HG02943 (cell line): ENCODE data around the gene ANKS1B.

Experiments
- ATAC-seq: cut with Tn5 transposase; IDR thresholded peaks from one replicate; pipeline ENCODE4 v1.9.1; 2021; ENCODE audit warnings: mild to moderate bottlenecking, low read depth, moderate library complexity; ENCODE audit not compliant: unreplicated experiment

Gene ANKS1B

DNA sequence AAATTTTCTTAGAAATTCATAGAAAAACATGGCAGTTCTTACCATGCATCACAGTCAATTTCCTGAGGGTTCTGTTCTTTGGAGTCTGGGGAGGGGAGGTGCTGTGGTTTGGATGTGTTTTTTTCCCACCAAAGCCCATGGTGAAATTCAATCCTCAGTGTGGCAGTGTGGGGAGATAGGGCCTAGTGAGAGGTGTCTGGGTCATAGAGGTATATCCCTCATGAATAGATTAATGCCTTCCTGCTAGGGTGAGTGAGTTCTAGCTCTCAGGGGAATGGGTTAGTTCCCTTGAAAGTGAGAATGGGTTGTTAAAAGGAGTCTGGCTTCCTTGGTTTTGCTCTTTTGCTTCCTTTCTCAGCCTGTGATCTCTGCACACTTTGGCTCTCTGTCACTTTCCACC is 1061.9 kb downstream of the ANKS1B start:
- ATAC-seq: no peak

DNA sequence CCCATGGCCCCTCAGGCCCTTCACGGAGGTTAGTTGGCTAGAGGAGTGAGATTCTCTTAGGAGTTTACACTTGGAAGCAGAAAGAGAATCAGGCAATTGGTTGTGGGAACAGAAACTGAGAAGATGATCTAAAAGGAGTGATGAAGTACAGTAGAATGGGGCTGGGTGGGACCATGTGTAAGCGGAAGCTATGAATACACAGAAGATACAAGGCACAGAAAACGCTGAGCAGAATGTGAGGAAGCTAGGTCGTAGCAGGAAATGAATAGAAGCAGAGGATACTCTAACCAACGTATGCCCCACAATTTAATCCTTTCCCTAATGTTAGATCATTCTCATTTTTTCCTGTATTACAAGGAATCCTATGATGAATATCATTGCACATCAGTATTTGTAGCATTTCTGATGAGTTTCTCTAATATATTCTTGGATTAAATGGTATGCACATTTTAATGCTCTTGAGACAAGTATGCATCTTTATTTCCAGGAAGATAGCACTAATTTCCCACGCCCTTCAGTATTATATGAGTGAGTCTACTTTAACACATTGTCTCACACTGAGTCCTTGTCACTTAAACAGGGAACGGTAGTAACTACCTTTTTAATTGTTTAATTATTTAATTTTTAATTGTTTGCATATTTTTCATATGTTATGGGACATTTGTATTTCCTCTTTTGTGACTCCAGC is 1066.4 kb downstream of the ANKS1B start:
- ATAC-seq: no peak

DNA sequence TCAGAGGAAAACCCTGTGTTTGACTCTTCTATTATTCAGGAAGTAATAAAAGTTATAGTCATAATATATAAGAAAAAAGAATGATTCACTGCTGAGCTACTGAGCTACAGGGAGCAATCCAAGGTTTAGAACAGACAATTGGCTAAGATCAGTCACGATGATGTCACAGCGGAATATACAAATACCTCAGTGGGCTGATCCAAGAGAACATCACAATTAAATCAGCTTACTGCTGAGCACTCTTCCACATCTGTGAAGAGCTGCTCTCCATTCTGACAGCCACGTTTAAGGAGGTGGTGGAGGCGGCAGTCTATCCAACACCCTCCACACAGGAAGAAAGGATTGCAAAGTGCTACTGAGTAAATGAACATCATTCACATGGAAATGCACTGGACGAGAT is 1068.6 kb downstream of the ANKS1B start:
- no peak for ATAC-seq

DNA sequence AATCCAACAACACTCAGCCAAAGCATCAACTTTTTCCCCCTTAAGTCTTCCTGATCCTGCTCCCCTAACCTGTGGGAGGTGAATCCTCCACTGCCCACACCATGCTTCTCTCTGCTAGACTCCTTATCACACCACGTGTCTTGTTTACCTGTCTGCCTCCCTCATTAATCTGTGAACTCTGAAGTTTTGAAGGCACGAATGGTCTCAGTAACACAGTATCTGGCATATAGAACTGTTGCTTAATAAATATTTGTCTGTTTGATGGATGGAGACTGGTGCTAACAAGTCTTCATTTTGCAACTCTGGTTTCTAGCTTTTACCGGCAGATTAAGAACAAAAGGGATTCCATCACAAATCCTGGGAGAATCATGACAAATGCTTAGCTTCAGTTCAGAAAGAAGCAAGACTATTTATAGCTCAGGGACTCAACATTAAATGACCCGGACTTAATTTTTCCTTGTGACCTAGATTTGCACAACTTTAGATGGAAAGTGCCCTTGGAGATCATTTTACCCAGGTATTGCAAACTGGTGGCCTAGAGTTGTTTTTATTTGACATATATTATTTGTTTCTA is 1072.2 kb downstream of the ANKS1B start:
- no peak for ATAC-seq

DNA sequence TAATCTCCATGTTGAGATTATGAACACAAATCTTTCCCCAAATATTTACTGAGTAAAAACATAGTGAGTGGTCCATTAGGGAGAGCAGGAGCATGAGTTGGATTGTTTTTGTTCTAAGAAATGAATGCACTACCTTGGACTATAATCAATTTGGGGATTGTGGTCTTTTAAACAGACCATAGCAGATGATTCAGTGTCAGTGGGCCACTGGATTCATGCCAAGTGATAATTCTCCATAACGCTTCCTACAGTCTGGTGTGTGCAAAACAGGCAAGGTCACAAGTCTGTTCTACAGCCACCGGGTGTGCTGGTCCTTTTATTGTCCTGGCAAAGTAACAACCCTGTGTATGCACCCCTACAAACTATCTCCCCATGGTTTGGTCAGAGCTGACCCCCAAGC is 1073.3 kb downstream of the ANKS1B start:
- no peak for ATAC-seq

DNA sequence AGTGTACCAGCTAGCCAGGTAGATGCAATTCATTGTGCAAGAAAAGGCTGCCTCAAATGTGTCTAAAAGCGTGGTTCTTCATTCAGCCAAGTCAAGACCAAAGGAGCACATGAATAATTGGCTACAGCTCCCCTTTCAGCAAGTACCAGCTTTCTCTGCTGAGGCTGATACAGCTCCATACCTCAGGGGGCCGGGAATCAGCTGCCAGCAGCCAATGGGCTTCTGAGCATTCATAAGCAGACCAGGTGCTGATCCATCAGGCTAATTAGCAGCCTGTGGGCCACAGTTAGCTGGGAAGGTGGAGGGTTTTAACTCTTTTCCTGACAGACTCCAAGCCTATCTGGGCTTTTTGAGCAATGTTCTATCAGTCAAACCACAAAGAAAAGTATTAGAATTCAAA is 1075.0 kb downstream of the ANKS1B start:
- ATAC-seq: no peak

DNA sequence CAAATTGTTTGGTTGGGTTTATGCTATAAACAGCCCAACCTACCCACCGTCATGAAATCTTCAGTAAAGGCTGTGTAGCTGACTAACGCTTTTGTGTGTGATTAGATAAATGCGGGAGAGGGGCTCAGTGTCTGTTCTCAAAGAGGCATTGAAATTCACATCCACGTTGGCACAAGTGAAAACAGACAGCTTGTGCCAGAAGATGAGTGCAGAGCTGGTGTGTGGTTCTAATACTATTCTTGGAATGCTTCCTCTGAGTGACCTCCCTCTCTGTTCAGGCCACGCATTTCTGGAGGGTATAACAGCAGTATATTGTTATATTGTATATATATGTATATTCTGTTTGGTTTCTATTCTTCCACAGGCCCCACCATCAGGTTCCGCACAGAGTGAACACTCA is 1075.9 kb downstream of the ANKS1B start:
- ATAC-seq: no peak

DNA sequence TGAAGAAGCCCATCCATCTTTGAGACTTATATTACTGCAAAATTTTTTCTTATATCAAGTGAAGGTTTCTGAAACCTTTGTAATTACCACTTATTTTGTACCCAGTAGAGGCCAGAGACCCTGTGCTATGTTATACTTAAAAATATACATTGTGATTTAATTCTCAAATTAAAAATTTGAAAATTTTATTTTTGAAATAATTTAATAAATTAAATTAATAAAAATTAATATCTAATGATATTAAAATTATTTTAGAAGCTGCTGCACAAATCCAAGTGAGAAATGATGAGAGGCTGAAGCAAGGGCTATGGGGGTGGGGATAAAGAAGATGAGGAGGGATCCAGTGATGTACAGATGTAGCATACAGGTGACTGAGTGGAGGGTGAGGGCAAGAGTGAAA is 1080.9 kb downstream of the ANKS1B start:
- no peak for ATAC-seq

DNA sequence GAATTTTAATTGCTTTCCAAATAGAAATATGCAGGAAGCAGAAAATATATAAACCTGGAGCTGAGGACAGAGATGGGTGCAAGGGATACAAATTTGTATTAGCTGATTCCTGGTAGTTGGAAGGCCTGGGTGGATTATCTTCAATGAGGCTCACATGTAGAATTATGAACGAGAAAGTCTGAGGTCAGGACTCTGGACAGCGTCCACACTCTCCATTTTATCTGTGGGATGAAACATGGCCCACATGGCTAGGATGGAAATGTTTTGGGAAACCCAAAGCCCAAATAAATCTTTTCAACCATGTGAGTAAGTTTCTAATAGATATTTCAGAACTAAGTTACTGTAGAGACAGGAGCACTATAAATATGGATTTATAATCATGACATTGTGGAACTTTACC is 1083.5 kb downstream of the ANKS1B start:
- ATAC-seq: no peak

DNA sequence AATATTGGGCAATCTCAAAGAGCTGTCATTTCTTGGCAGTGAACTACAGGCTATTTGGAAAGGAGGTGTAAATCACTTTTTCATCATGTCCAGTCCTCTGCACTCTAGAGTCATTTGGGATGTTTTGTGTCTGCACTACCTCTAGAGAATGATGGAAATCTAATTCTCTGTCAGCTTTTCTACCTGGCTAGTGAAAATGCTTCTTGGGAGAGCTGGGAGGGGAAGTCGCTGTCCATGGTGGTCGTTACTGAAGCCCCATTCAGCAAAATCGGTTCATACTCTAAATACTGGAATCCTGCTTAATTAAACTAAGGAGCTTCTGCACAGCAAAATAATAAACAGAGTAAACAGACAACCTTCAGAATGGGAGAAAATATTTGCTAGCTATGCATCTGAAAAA is 1087.8 kb downstream of the ANKS1B start:
- no peak for ATAC-seq

DNA sequence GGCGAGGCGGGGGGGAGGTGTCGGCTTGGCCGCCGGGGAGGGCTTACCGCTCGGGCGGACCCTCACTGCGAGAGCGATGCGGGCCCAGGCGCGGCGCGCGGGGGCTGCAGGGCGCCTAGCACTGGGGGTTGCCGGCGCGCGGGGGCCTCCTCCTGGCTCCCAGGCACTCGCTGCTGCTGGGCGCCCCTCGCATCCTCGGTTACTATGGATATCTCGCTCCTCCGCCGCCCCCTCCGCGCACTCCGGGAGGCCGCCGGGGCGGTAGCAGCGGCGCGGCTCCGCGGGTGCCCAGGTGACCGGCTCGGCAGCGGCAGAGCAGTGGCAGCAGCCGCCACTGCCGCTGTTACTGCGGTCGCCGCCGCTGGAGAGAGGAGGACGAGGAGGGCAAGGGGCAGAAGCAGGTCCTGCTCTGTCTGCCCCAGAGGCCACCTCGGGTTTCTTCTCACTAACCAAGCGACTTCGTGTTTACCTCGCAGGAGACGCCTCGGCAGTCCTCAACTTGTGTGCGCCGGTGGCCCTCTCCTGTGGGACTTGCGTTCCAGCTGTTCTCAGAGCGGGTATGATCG is 1089.6 kb downstream of the ANKS1B start:
- no peak for ATAC-seq

DNA sequence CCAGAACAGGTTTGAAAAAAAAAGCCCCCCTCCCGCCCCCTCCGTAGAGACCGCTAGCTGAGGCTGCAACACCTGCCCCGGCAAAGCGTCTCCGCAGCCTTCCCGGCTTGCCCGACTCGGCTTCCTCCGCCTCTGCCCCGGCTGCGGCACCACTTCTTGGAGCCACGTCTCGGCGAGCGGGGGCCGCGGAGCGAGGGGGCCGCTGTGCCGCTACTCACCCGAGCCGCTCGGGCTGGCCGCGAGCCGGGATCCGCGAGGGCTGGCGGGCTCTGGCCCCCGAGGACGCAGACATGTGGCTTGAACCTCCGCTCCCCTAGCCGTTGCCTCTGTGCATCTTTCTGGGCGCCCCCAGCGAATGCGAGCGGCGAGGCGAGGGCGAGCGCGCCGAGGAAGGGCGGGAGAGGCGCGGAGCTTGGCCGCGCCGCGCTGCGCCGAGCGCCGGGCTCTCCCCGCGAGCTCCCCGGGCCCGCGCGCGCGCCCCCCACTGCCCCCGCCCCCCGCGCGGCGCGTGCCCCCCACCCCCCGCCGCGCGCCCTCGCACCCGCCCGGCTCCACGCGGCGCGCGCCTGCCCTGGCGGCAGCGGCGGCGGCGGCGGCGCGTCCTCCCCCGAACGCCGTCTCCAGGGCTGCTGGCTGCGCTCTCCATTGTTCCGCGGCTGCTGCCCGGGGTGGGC is 1090.2 kb downstream of the ANKS1B start:
- ATAC-seq: no peak

DNA sequence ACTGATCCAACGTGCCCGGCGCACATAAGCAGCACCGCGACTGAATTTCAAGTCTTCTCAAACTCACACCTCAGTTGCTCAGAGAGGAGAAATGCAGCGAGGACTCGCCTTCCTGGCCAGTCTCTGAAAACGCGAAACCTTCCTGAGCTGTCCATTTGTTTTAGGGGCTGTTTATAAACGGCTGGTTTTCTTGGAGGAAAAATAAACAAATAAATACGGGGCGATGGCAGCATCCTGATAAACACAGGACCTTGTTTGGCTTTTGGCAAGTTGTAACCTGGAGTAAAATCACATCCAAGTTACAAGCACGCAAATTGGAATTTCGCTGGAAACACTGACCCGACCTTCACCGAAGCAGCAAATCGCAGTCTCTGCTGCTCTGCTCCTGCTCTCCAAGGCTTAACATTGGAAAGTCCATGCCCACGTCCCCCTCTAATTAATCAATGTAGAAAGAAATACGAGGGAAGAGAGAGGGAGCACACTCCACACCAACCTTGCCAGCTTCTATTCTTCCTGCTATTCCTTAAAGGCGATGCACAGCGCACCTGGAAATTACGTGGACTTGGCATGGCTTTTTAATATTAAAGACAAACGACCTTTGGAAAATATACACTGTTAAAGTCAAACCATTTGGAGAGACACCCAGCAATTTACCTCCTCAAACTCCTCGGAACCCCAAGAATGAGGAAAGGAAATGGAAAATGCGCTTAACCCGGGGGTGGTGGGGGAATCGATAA is 1090.9 kb downstream of the ANKS1B start:
- no peak for ATAC-seq

DNA sequence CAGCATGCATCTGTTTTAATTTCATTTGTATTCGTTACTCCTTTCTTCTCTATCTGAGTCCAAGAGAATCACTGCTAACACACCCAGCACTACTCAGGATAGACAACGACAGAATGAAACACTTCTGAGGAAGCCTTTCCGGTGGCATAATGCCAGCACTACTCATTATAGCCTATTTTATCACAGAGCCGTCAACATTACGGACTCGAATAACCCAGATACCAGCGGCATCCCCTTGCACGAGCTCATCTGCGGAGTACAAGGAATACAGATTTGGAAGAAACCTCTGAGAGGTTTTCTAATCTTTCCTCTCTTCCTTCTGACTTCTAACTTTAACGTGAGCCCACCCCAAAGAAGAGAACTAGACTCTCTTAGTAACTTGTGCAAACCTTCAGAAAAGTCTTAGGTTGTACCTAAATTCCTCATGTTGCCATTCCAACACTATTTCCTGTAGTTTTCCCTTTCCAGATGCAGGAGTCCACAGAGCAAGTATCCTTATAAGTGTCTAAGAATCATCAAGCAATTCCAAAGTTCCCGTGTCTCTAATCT is 1091.5 kb downstream of the ANKS1B start:
- ATAC-seq: no peak

DNA sequence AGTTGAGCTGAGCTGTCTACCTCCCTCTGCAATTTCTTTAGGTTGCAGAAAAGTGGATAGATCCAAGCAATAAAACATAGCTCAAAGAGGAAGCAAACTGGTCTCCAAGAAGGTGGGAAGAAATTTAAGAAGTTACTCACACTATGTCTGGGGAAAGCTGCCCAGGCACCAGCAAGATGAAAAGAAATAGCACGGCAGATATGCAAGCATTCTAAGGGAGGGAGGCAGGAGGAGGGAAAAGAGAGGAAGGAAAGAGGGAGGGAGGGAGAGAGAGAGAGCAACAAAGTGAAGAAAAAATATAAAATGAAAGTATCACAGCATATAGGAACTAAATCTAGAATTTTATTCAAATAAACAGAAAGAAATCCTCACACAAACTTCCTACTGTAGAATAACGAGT is 1099.0 kb downstream of the ANKS1B start:
- ATAC-seq: no peak

DNA sequence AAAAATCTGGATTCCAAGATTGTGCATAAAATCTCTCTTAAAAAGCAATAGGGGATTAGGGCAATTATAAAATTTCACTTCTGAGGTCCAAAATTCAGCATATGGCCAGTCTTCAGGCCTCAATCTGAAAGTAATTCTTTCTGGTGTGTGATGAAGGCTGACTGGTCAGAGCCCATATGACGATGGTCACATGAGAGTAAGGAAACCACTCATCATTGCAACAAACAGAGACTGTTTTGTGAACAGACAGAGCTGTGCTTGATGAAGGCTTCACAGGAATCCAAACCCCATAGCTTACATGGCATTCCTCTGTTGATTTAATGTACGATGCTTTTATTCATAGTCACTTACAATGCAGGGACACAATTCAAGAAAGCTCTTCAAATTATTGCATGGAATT is 1101.5 kb downstream of the ANKS1B start:
- ATAC-seq: no peak

DNA sequence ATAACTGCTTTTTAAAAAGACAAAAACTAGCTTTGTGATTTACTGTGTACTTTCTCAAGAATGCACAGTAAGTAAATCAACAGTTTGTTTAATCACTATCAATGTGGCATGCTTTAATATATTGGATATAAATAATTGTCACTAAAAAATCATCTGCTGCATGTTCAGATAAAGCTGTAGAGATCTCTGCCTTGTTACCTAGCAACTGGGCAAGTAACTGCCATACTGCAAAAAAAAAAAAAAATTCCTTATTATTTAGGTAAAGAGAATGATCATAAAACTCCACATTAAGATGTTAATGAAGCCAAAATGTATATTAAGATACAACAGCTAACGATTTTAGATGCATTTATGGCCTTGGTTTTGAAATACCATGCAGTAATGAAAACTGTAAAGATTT is 1102.2 kb downstream of the ANKS1B start:
- no peak for ATAC-seq

DNA sequence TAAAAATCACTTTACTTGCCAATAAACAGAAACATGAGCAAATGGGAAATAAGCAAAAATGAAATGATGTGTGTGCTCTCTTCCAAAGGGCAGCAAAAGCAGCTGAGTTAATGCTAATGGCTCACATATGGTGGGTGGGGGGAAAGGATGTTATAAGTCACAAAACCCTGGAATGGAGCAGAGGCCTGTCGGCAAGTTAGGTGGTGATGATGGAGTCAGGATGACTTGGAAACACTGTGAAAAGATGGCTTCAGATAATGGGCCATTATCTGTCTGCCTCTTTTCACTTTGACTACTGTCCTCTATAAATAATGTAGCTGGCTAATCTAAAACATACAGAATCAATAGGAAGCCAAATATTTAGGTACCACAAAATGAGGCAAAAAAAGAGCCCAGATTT is 1111.0 kb downstream of the ANKS1B start:
- ATAC-seq: no peak

DNA sequence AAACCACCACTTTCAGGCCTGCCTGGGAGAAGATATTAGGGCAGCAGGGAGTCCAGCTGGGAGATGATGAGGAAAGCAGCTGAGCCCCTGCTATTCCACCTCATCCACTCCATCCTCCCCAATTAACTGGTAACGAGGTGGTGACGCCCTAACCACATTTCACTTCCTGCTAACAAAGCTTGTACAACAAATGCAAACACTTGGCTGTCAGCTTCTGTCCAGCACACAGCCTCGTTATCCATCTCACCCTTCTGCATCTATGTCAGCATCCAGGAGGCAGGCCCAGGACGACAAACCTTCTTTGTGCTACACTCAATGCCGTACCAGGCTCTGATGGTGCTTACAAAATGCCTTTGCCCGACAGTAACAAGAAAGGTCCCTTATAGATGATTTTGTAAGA is 1114.2 kb downstream of the ANKS1B start:
- no peak for ATAC-seq

DNA sequence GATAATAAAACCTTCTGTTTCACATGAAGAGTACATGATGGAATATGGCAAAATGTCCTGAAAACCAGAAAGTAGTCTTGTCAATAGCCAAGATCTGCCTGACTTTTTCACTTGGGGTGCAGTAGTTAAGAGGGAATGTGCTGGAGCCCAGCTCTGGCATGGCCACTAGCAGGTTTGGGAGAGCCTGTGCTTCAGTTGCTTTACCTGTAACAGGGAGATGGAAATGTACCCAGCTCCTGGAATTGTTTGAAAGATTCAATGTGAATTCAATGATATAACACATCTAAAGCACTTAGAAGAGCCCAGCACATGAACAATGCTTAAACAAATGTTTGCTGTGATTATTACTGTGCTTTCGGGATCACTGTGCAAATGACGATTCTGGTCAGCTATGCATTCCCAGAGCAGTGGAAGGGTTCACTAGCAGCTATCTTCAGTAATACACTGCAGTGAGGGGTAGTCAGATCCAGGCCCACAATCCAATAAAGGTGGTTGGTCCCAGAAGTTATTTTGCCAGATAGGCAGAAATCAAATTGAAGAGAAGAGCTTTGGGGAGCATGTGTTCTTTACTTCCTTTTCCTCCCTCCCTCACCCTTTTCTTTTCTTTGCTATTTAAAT is 1114.7 kb downstream of the ANKS1B start:
- ATAC-seq: no peak
